NCI-H2171 treated with DMSO at 0.1 percent for 48 hours (cell line): ENCODE data around the gene ABCC10.
A peak's percentile ranks its signal among the peaks of the same experiment; 100 is the strongest.

Experiments used
- DNase-seq: peaks from one replicate; lab custom pipeline; 2025; lab: John Stamatoyannopoulos, UW

ABCC10 gene

GRCh38 chr6:43468748-43469681 is 41.7 kb downstream of the ABCC10 start:
- DNase-seq, result no peak

GRCh38 chr6:43469947-43470346 is 42.6 kb downstream of the ABCC10 start:
- no peak for DNase-seq

- DNase-seq, result no peak
Measured at GRCh38 chr6:43471399-43471798, 44.1 kb downstream of the ABCC10 start.

- no peak for DNase-seq
Measured at GRCh38 chr6:43472515-43472914, 45.2 kb downstream of the ABCC10 start.

- peak; percentile 67 for DNase-seq
Measured at GRCh38 chr6:43475516-43475915, 48.2 kb downstream of the ABCC10 start.

GRCh38 chr6:43476746-43477145 is 49.4 kb downstream of the ABCC10 start:
- DNase-seq, result no peak

- DNase-seq, result peak; percentile 95
Measured at GRCh38 chr6:43477235-43478007, 50.1 kb downstream of the ABCC10 start, which contains the start of gene TJAP1. TJAP1 (plus strand) TSS chr6:43477570; CDS start chr6:43499002, 21,432 bp downstream.

GRCh38 chr6:43478008-43478372 is 50.6 kb downstream of the ABCC10 start:
- peak; percentile 51 for DNase-seq

- no peak for DNase-seq
Measured at GRCh38 chr6:43481075-43481474, 53.7 kb downstream of the ABCC10 start.

GRCh38 chr6:43481591-43482236 is 54.4 kb downstream of the ABCC10 start:
- no peak for DNase-seq

GRCh38 chr6:43488667-43489276 is 61.4 kb downstream of the ABCC10 start:
- DNase-seq, result no peak

GRCh38 chr6:43489277-43490072 is 62.1 kb downstream of the ABCC10 start:
- DNase-seq, result no peak

GRCh38 chr6:43490523-43490939 is 63.2 kb downstream of the ABCC10 start:
- no peak for DNase-seq

- no peak for DNase-seq
Measured at GRCh38 chr6:43491750-43492661, 64.7 kb downstream of the ABCC10 start.

GRCh38 chr6:43492673-43493072 is 65.3 kb downstream of the ABCC10 start:
- DNase-seq, result no peak

- DNase-seq, result no peak
Measured at GRCh38 chr6:43493230-43493629, 65.9 kb downstream of the ABCC10 start.

GRCh38 chr6:43493833-43494232 is 66.5 kb downstream of the ABCC10 start:
- no peak for DNase-seq

- DNase-seq, result no peak
Measured at GRCh38 chr6:43494321-43494720, 67.0 kb downstream of the ABCC10 start.

- DNase-seq, result no peak
Measured at GRCh38 chr6:43494766-43495165, 67.4 kb downstream of the ABCC10 start.

GRCh38 chr6:43495409-43495941 is 68.1 kb downstream of the ABCC10 start:
- DNase-seq, result no peak
